GM12878 (cell line): Measurements from ENCODE around the gene WNT7A.

Experiments used
- ATF3 ChIP-seq: IDR thresholded peaks from 2 replicates; pipeline ENCODE4 v1.6.1; 2011; ENCODE audit warnings: low read depth, mild to moderate bottlenecking, low read length, moderate library complexity, borderline replicate concordance; ENCODE audit errors: extremely low read depth
- CHD4 ChIP-seq: fragments of 200-600 bp; sonication (generic); IDR thresholded peaks from 2 replicates; pipeline ENCODE4 v1.6.1; 2016; ENCODE audit warnings: mild to moderate bottlenecking
- E2F8 ChIP-seq: fragments of 450-650 bp; IDR thresholded peaks from 2 replicates; pipeline ENCODE4 v1.6.1; 2018; ENCODE audit warnings: mild to moderate bottlenecking, low read depth, moderate library complexity; ENCODE audit not compliant: partially characterized antibody
- EP300 ChIP-seq, 2 experiments: fragments of 150-350 bp in 1 of 2; IDR thresholded peaks; 2 replicates each; pipeline ENCODE4 v1.6.1; 2011 to 2012; ENCODE audit warnings: low read depth in 2 of 2, low read length in 2 of 2, borderline replicate concordance in 1 of 2, improper control_type of control experiment in 1 of 2, inconsistent platforms in 1 of 2; ENCODE audit not compliant: control insufficient read depth in 1 of 2
- GABPA ChIP-seq: IDR thresholded peaks from 2 replicates; pipeline ENCODE4 v1.6.1; 2014; ENCODE audit warnings: antibody characterized with exemption, low read depth, mild to moderate bottlenecking, inconsistent platforms
- GATAD2B ChIP-seq: fragments of 450-650 bp; conservative IDR thresholded peaks from 2 replicates; pipeline ENCODE4 v1.6.1; 2017; ENCODE audit warnings: low read depth, mild to moderate bottlenecking, moderate library complexity
- JUND ChIP-seq: IDR thresholded peaks from 2 replicates; pipeline ENCODE4 v1.6.1; 2012; ENCODE audit warnings: low read depth, mild to moderate bottlenecking, low read length, improper control_type of control experiment, moderate library complexity
- KDM1A ChIP-seq: fragments of 200-600 bp; sonication (generic); IDR thresholded peaks from 2 replicates; pipeline ENCODE4 v1.6.1; 2016; ENCODE audit warnings: borderline replicate concordance
- POLR2A ChIP-seq: IDR thresholded peaks from 2 replicates; pipeline ENCODE4 v1.6.1; 2011; ENCODE audit warnings: low read depth, mild to moderate bottlenecking, low read length
- RB1 ChIP-seq: fragments of 450-650 bp; formaldehyde crosslinking; IDR thresholded peaks from 2 replicates; pipeline ENCODE4 v1.6.1; 2017; ENCODE audit warnings: mild to moderate bottlenecking, borderline replicate concordance
- TCF7 ChIP-seq: IDR thresholded peaks from 2 replicates; pipeline ENCODE4 v1.6.1; 2014; ENCODE audit warnings: antibody characterized with exemption, borderline replicate concordance
- ZBTB11 ChIP-seq: fragments of 450-650 bp; formaldehyde crosslinking; IDR thresholded peaks from 2 replicates; pipeline ENCODE4 v1.5.0; 2022; ENCODE audit warnings: mild to moderate bottlenecking, missing genetic modification characterization
- TF ChIP-seq, protein P1 (sequence below), 3 experiments: IDR thresholded peaks in 2 of 3; conservative IDR thresholded peaks in 1 of 3; 2 replicates each; pipeline ENCODE4 v1.5.1; 2011; ENCODE audit warnings: low read depth in 3 of 3, low read length in 3 of 3, mild to moderate bottlenecking in 3 of 3, control low read depth in 2 of 3, moderate library complexity in 2 of 3, inconsistent platforms in 1 of 3, mixed read lengths in 1 of 3; ENCODE audit not compliant: control insufficient read depth in 2 of 3, insufficient read depth in 1 of 3; ENCODE audit errors: extremely low read depth in 1 of 3

DNA sequence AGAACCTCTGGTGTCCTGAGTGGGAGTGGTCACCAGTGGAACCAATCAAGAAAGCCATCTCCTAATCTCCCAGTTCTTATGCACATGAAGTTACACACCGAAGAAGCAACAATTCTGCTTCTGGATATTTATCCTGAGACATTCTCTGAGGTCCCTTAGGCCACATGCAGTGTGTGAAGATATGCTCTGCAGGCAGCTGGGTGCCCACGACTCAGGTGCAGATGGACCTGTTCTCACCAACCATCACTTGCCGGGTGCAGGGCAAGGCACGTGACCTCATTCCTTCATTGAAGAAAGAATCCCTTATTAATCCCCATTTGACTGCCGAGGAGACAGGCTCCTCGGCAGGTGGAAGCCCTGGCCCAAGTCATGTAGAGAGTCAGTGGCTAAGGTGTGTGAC, 79.8 kb downstream of the WNT7A start:
- TF ChIP-seq, protein P1, sequence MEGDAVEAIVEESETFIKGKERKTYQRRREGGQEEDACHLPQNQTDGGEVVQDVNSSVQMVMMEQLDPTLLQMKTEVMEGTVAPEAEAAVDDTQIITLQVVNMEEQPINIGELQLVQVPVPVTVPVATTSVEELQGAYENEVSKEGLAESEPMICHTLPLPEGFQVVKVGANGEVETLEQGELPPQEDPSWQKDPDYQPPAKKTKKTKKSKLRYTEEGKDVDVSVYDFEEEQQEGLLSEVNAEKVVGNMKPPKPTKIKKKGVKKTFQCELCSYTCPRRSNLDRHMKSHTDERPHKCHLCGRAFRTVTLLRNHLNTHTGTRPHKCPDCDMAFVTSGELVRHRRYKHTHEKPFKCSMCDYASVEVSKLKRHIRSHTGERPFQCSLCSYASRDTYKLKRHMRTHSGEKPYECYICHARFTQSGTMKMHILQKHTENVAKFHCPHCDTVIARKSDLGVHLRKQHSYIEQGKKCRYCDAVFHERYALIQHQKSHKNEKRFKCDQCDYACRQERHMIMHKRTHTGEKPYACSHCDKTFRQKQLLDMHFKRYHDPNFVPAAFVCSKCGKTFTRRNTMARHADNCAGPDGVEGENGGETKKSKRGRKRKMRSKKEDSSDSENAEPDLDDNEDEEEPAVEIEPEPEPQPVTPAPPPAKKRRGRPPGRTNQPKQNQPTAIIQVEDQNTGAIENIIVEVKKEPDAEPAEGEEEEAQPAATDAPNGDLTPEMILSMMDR (IDR thresholded peaks at IDR 0.05 in 2 of 3, conservative IDR thresholded peaks at IDR 0.05 in 1 of 3; ENCODE audit: control insufficient read depth in 2 of 3, extremely low read depth in 1 of 3, insufficient read depth in 1 of 3, low read depth in 3 of 3, low read length in 3 of 3) = no peak
- no peak for TF ChIP-seq TCF7
- TF ChIP-seq ATF3 = no peak
- no peak for TF ChIP-seq POLR2A
- no peak for TF ChIP-seq GABPA
- no peak for TF ChIP-seq GATAD2B
- no peak for TF ChIP-seq ZBTB11 (CRISPR knock-in tag)
- no peak for TF ChIP-seq JUND
- no peak for TF ChIP-seq E2F8
- TF ChIP-seq KDM1A = no peak
- TF ChIP-seq CHD4 = no peak
- no peak for TF ChIP-seq RB1
- no peak for TF ChIP-seq EP300 (IDR thresholded peaks at IDR 0.05; ENCODE audit: borderline replicate concordance in 1 of 2, control insufficient read depth in 1 of 2, low read depth in 2 of 2, low read length in 2 of 2)
